ENCODE measurements around the gene DOCK11. TPM values are rescaled to one million over a fixed set of nuclear protein-coding genes. Genes with fewer than 3 reads are reported as not detected.

The DOCK11 gene
- total RNA-seq, 1 donor from 2014 or later, result 20.6 TPM

DNA sequence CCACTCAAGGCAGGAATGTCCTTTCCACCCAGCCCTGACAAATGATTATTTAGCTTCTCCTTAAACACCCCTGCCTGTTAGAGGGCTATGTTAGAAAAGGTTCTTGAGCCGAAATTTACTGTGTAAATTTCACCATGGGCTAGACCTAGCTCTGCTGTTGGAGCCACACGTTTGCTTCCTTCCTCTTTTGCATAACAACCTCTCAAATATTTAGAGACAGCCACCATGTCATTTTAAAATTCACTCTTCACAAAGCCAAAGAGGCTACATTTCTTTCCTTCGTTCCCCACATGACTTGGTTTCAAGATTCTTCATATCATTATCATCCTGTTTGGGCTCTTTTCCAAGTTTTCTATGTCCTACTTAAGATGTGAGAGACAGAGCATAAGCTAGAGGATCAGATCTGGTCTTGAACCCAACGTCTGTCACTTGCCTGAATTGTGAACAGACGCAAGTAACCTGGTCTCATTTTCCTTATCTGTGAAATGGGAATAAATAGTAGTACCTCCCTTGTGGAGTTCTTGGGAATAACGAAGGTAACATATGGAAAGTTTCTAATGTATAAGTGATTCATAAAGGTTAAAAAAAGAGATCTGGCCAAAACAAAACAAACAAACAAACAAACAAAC, 6.7 kb downstream of the DOCK11 start:
- no peak for DNase-seq

DNA sequence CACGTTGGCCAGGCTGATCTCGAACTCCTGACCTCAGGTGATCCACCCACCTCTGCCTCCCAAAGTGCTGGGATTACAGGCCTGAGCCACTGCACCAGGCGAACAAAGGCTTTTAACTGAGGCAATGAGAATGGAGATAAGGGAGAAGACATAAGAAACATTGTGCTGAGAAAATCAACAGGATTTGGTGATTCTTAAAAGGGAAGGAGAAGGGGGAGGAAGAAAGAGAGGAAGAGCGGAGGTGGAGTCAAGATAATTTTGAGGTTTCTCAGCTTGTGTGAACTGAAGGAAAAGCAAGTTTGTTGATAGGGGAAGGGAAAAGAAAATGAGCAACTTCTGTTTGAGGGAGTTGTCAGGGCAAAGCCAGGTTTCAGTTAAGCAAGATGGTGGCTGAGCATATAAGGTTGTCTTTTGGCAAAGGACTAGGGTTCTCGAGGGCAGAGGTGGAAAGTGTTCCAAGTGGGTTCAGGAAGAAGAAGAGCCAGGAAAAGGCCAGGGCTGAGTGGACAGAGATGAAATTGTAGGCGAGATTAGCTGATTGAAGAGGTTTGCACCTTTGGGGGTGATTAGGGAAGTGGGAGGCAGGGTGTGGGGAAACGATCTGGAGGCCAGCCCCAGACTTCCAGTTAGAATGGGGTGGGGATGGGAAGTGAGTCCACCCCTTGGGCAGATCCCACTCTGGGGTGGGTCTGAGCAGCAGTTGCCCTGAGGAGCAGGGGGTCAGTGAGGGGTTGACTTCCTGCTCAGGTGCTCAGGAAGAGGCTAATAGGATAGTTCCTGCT, 7.8 kb downstream of the DOCK11 start:
- DNase-seq, result no peak

GRCh38 chrX:118504581-118504980, 9.0 kb downstream of the DOCK11 start:
- no peak for DNase-seq

DNA sequence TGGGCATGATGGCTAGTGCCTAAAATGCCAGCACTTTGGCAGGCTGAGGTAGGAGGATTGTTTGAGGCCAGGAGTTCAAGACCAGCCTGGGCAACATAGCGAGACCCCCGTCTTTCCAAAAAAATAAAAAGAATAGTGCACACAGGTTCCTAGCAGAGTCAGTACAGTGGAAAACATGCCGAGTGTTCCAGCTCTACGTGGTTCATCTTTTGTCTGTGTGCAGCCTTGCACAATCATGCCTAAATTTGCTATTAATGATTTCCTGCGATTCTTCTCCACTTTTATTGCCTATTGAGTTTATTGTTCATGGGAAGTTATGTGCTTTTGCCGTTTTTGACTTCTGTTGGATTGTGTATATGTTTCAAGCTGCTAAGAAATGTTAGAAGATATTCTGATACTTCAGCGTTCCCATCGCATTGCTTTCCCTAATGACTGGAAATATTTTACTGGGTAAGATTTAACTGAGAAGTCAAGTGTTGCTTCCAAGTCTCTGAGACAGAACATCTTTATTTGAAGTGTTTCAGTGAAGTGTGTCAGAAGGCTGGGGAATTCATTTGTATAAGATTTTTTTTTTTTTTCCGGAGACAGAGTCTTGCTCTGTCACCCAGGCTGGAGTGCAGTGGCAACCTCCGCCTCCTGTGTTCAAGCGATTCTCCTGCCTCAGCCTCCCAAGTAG, 11.3 kb downstream of the DOCK11 start:
- no peak for DNase-seq

DNA sequence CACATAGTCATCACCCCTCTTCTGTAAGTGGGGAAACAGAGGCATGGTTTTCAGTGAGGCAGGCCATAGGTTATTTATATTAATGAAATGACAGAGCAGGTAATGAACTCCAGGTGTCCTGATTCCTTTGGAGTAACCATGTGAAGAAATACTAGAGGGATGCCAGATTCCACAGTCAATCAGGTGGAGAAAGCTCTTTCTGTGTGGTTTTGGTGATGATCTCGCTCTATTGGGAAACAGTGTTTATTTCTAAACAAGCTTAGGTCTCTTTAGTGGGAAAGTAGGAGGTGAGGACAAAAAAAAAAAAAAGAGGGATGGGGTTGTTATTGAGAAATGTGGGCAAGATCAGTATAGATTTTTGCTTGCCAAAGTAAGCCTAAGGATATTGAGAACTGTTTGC, 12.2 kb downstream of the DOCK11 start:
- DNase-seq, result no peak

DNA sequence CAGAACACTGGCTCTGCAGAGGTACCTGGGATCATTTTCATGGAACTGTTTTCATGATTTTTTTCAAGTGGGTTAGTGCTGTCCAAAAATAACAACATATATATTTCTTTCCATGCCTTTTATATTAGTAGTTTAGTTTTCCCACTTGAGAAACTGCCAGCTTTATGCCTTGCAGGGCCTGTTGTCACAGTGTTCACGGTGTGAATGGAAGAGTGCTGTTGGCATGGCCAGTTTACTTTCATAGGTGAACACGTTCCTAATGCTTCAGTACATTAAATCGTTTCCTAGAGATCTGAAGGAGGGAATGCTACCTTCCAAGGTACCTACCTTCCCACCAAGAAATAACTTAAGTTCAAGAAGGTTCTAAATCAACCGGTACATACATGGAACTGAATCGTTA, 12.6 kb downstream of the DOCK11 start:
- DNase-seq, result no peak

DNA sequence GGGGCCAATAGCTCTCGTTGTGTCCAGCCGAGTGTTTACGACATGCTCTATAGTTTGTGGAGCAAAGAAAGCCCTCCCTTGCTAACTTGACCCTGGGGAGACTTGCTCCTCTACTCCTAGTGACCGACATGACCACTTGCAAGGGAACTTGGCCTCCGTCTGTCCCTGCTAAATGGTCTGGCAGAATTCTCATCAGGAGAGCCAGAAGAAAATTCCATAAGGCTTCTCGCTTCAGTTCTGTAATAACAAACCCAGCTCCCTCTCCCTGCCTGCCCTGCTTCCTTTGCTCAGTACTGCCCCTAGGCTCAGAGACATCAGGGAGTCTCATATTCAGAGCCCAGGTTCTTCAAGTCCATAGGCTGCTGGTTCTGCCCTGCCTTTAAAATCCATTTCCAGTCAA, 13.0 kb downstream of the DOCK11 start:
- no peak for DNase-seq

- no peak for DNase-seq
Measured at GRCh38 chrX:118510111-118510510, 14.5 kb downstream of the DOCK11 start.

DNA sequence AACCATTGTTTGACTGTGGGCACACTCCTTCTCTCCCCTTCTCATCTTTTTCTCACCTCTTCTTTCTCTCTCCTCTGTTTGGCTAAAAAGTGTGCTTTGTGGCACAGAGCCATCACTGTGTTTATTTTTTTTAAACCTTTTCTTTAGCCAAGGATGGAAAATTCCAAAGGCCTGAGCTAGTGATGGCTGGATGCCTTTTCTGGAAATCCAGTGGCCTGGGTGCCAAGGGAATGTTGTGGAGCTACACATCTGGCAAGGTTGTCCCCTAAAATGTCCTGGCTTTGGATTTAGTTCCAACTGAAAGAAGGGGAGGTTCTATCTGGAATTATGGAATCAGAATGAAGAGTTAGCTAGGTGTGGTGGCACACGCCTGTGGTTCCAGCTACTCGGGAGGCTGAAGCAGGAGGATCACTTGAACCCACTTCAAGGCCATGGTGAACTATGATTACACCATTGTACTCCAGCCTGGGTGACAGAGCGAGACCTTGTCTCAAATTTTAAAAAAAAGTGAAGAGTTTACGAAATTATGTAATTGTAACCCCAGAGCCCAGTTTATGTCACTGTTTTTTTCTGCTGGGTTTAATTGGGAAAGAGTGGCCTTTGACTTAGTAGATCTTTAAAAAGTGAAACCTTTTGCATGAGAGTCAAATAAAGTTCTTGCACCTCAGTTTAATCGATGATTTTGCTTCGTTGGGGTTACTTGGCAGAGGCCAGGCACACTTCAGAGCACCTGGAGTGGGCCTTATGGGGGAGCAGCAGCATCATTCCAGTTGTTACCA, 17.7 kb downstream of the DOCK11 start:
- DNase-seq, result no peak

GRCh38 chrX:118519411-118520215, 24.0 kb downstream of the DOCK11 start:
- no peak for DNase-seq

DNA sequence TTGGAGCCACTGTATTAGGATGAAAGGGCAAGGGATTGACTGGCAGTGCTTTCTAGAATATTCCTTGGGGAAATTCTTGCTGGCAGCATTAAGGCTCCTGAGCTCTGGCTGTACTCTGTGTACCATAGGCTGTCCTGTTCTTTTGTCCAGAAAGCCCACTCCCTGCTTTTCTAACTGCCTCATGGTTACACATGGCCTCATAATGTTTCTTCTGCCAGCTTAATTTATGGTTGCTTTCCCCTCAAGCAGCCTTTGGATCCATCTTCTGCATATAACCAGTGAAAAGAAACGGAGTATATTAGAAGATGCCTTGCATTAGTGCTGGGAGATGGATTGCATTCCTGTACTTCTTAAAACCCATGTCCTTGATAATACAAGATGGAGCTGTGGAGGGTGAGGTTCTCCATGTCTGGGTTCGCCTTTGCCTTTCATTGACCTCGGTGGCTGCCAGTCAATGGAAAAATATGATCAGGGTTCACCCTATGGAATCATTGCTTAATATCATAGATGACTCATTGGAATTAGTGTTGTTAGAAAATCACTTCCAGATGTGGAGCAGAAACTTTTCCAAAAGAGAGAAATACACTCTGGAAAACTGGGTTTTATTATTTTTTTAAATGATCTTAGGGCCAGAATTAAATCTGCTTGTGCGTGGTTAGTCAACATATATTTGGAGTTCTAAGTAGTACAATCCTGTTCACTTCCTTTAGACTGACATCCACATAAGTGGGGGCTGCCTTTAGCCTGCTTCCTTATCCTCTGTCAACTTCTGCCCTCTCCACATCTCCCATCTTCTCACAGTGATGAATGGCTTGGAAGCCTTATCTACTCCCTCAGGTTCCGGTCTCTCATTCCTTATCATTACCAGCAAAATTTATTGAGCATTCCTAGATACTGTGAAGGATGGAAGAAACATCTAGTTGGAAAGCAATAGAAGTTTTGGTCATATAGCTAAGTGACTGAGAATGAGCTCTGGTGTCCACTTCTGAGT, 24.9 kb downstream of the DOCK11 start:
- no peak for DNase-seq

- DNase-seq, result no peak
Measured at GRCh38 chrX:118521435-118521834, 25.8 kb downstream of the DOCK11 start.

- no peak for DNase-seq
Measured at GRCh38 chrX:118522230-118522926, 26.8 kb downstream of the DOCK11 start.

DNA sequence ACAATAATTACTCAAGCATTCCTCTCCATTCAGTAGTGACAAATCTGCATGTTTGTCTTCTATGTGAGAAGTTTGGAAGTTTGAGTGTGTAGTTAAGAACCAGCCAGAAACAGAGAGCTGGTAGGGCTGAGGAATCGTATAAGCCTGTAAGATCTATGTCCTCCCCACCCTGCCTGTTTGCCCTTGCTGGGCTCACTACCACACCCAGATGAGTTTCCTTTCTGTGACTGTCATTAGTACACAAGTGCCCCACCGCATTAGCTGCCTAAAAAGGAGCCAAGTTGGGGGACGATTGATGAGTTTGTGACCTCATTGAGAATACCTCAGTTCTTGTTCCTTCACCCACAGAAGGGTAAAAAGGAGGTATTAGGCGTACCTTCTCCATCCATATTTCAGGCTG, 28.3 kb downstream of the DOCK11 start:
- DNase-seq, result no peak

GRCh38 chrX:118524344-118524743, 28.7 kb downstream of the DOCK11 start:
- no peak for DNase-seq

DNA sequence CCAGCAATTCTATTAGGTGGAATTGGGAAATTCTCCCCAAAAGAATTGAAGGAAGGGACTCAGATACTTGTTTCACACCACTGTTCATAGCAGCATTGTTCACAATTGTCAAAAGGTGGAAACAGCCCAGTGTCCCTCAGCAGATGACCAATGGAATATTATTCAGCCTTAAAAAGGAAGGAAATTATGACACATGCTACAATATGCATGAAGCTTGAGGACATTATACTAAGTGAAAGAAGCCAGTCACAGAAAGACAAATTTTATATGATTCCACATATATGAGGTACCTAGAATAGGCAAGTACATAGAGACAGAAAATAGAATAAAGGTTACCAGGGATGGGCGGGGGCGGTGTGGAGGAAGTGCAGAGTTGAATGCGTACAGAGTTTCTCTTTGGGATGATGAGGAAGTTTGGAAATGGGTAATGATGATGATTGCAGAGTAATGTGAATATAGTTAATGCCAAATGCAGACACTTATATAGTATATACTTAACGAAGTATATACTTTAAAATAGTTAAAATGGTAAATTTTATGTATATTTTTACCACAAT, 29.6 kb downstream of the DOCK11 start:
- DNase-seq, result no peak

GRCh38 chrX:118526149-118526548, 30.5 kb downstream of the DOCK11 start:
- DNase-seq, result no peak

DNA sequence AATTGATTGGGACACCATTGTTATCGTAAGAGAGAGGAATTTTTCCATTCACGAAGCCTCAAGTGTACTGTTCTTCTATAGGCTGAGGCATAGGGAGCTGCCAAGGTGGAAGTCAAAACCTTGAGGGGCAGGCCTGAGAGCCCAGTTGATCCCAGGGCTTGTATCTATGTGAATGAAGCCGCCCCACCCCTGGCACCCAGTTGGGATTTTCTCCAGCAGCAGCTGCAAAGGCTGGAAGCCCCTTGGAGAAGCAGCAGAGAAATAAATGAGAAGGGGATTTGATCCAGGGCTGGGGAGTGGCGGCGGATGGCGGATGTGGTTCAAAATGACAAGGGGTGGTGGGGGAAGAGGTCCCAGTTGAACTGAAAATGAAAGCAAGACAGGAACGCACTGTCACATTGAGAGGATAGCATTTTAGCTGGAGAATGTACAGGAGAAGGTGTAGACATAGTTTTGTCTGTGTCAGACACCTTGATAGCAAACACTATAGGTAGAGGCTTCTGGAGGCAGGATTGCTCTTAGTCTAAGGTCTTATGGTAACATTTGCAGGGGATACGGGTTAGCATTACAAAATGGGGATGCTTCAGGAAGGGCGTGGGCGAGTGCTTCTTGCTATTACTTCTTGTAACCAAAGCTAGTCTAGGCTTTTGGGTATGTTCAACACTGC, 32.6 kb downstream of the DOCK11 start:
- DNase-seq, result no peak
